LNCAP (cell line): ENCODE measurements around the gene BCS1L.

Source experiments
- CTCF ChIP-seq: fragments of 450-650 bp; IDR thresholded peaks from 2 replicates; pipeline ENCODE4 v1.5.1; 2017; ENCODE audit warnings: mild to moderate bottlenecking

BCS1L gene

GRCh38 chr2:218687400-218688060 lies 28.0 kb downstream of the BCS1L start:
- TF ChIP-seq CTCF, result peak; percentile 85

GRCh38 chr2:218691234-218691633 lies 31.8 kb downstream of the BCS1L start:
- TF ChIP-seq CTCF, result no peak

GRCh38 chr2:218694405-218695145 lies 35.1 kb downstream of the BCS1L start:
- no peak for TF ChIP-seq CTCF

GRCh38 chr2:218698885-218699284 lies 39.4 kb downstream of the BCS1L start:
- TF ChIP-seq CTCF, result no peak

- no peak for TF ChIP-seq CTCF
These were observed 42.3 kb downstream of the BCS1L start for GRCh38 chr2:218701806-218702205.

GRCh38 chr2:218703341-218703740 lies 43.9 kb downstream of the BCS1L start:
- TF ChIP-seq CTCF, result no peak

- no peak for TF ChIP-seq CTCF
These were observed 48.6 kb downstream of the BCS1L start for GRCh38 chr2:218708086-218708485.
